GM21786 (cell line): ENCODE data around the gene SLC29A3.
A peak's percentile ranks its signal among the peaks of the same experiment; 100 is the strongest.

Experiments used
- ATAC-seq: cut with Tn5 transposase; IDR thresholded peaks from one replicate; pipeline ENCODE4 v1.9.1; 2021; ENCODE audit not compliant: unreplicated experiment

SLC29A3 gene

GRCh38 chr10:71366690-71367089 lies 47.6 kb downstream of the SLC29A3 start:
- no peak for ATAC-seq

GRCh38 chr10:71367271-71367670 lies 48.2 kb downstream of the SLC29A3 start:
- ATAC-seq, result no peak

- no peak for ATAC-seq
Observed at GRCh38 chr10:71368176-71368575, 49.1 kb downstream of the SLC29A3 start.

- ATAC-seq, result no peak
Observed at GRCh38 chr10:71368643-71369042, 49.6 kb downstream of the SLC29A3 start.

GRCh38 chr10:71369602-71370001 lies 50.5 kb downstream of the SLC29A3 start:
- no peak for ATAC-seq

GRCh38 chr10:71370031-71370430 lies 51.0 kb downstream of the SLC29A3 start:
- no peak for ATAC-seq

- ATAC-seq, result peak; percentile 65
Observed at GRCh38 chr10:71371750-71372166, 52.7 kb downstream of the SLC29A3 start.

- ATAC-seq, result peak; percentile 48
Observed at GRCh38 chr10:71372882-71373495, 53.9 kb downstream of the SLC29A3 start.

GRCh38 chr10:71374481-71375233 lies 55.6 kb downstream of the SLC29A3 start:
- ATAC-seq, result no peak

GRCh38 chr10:71375952-71376351 lies 56.9 kb downstream of the SLC29A3 start:
- no peak for ATAC-seq

GRCh38 chr10:71378336-71379117 lies 59.5 kb downstream of the SLC29A3 start:
- no peak for ATAC-seq

- ATAC-seq, result no peak
Observed at GRCh38 chr10:71379118-71379766, 60.2 kb downstream of the SLC29A3 start.

- no peak for ATAC-seq
Observed at GRCh38 chr10:71380841-71381240, 61.8 kb downstream of the SLC29A3 start.

GRCh38 chr10:71381611-71382010 lies 62.6 kb downstream of the SLC29A3 start:
- ATAC-seq, result no peak

- ATAC-seq, result no peak
Observed at GRCh38 chr10:71382028-71382427, 63.0 kb downstream of the SLC29A3 start.

- ATAC-seq, result no peak
Observed at GRCh38 chr10:71382757-71383156, 63.7 kb downstream of the SLC29A3 start.

GRCh38 chr10:71383972-71384687 lies 65.1 kb downstream of the SLC29A3 start:
- ATAC-seq, result peak; percentile 77

- ATAC-seq, result no peak
Observed at GRCh38 chr10:71388171-71388570, 69.1 kb downstream of the SLC29A3 start.

- no peak for ATAC-seq
Observed at GRCh38 chr10:71388583-71389310, 69.7 kb downstream of the SLC29A3 start.
